NK-92 treated with Interleukin-12 subunit alpha and Interleukin-12 subunit beta, amount 100 ng/mL, for 24 hours (cell line): Measurements from ENCODE around the gene CREB3.

Experiments used
- DNase-seq: peaks from one replicate; lab custom pipeline; 2025; lab: John Stamatoyannopoulos, UW

The CREB3 gene

GRCh38 chr9:35702696-35703095 lies 29.8 kb upstream of the CREB3 start:
- DNase-seq = no peak

- no peak for DNase-seq
Measured at GRCh38 chr9:35703906-35704672, 28.4 kb upstream of the CREB3 start.

- DNase-seq = no peak
Measured at GRCh38 chr9:35705372-35705771, 27.1 kb upstream of the CREB3 start.

- no peak for DNase-seq
Measured at GRCh38 chr9:35705836-35706430, 26.5 kb upstream of the CREB3 start.

- DNase-seq = no peak
Measured at GRCh38 chr9:35706951-35707350, 25.5 kb upstream of the CREB3 start.

GRCh38 chr9:35708146-35708545 lies 24.3 kb upstream of the CREB3 start:
- DNase-seq = no peak

- no peak for DNase-seq
Measured at GRCh38 chr9:35710818-35711500, 21.5 kb upstream of the CREB3 start.

GRCh38 chr9:35711501-35712428 lies 20.7 kb upstream of the CREB3 start:
- DNase-seq = no peak

GRCh38 chr9:35712762-35713400 lies 19.6 kb upstream of the CREB3 start:
- no peak for DNase-seq

GRCh38 chr9:35713578-35713977 lies 18.9 kb upstream of the CREB3 start:
- DNase-seq = no peak

GRCh38 chr9:35714123-35714522 lies 18.3 kb upstream of the CREB3 start:
- no peak for DNase-seq

- no peak for DNase-seq
Measured at GRCh38 chr9:35714579-35715252, 17.8 kb upstream of the CREB3 start.

- DNase-seq = no peak
Measured at GRCh38 chr9:35716230-35716629, 16.2 kb upstream of the CREB3 start.

GRCh38 chr9:35717132-35717870 lies 15.2 kb upstream of the CREB3 start:
- no peak for DNase-seq

- DNase-seq = no peak
Measured at GRCh38 chr9:35718721-35719511, 13.6 kb upstream of the CREB3 start.

- no peak for DNase-seq
Measured at GRCh38 chr9:35719546-35719945, 12.9 kb upstream of the CREB3 start.

GRCh38 chr9:35723426-35723825 lies 9.0 kb upstream of the CREB3 start:
- DNase-seq = no peak

GRCh38 chr9:35723908-35724307 lies 8.6 kb upstream of the CREB3 start:
- DNase-seq = no peak

GRCh38 chr9:35725362-35725761 lies 7.1 kb upstream of the CREB3 start:
- no peak for DNase-seq

- DNase-seq = peak; percentile 14
Measured at GRCh38 chr9:35726931-35727330, 5.5 kb upstream of the CREB3 start.
